K562 (cell line): ENCODE data around the gene CYRIA. TPM values are rescaled to one million over a fixed set of nuclear protein-coding genes. Genes with fewer than 3 reads are reported as not detected.

Experiments used
- ATF3 ChIP-seq, 2 experiments: fragments of 450-650 bp in 1 of 2; sonication (generic) in 1 of 2; formaldehyde crosslinking in 1 of 2; IDR thresholded peaks in 1 of 2; conservative IDR thresholded peaks in 1 of 2; 2 replicates each; pipeline versions ENCODE4 v1.6.1 to v1.8.1; 2016 to 2023; ENCODE audit warnings: mild to moderate bottlenecking in 2 of 2, moderate library complexity in 2 of 2, inconsistent platforms in 1 of 2, missing genetic modification reagents in 1 of 2
- CREB1 ChIP-seq, 2 experiments: sonication (generic) in 1 of 2; formaldehyde crosslinking in 1 of 2; IDR thresholded peaks; 2 replicates each; pipeline versions ENCODE4 v1.6.1 to v1.8.0; 2012 to 2022; ENCODE audit warnings: inconsistent platforms in 1 of 2, mild to moderate bottlenecking in 1 of 2, missing genetic modification reagents in 1 of 2, moderate library complexity in 1 of 2
- FOSL1 ChIP-seq: fragments of 200-800 bp; sonication (Bioruptor generic); conservative IDR thresholded peaks from 2 replicates; pipeline ENCODE4 v1.6.1; 2016; ENCODE audit warnings: missing genetic modification characterization, missing compliant biosample characterization
- FOXM1 ChIP-seq, 2 experiments: fragments of 450-650 bp in 1 of 2; sonication (generic) in 1 of 2; formaldehyde crosslinking in 1 of 2; IDR thresholded peaks; 2 replicates each; pipeline versions ENCODE4 v1.6.1 to v1.9.0; 2017 to 2022; ENCODE audit warnings: low read depth in 2 of 2, mild to moderate bottlenecking in 2 of 2, missing genetic modification reagents in 1 of 2, moderate library complexity in 1 of 2
- GABPB1 ChIP-seq: sonication (generic); formaldehyde crosslinking; IDR thresholded peaks from 2 replicates; pipeline ENCODE4 v1.8.0; 2022; ENCODE audit warnings: mild to moderate bottlenecking, missing genetic modification reagents
- JUNB ChIP-seq: fragments of 450-650 bp; formaldehyde crosslinking; conservative IDR thresholded peaks from 2 replicates; pipeline ENCODE4 v1.4.0; 2020; ENCODE audit warnings: mild to moderate bottlenecking
- KLF6 ChIP-seq: fragments of 250-450 bp; sonication (Bioruptor Pico); IDR thresholded peaks from 2 replicates; pipeline ENCODE4 v1.4.0; 2020; ENCODE audit warnings: mild to moderate bottlenecking, moderate library complexity, borderline replicate concordance
- MCM3 ChIP-seq: fragments of 450-650 bp; IDR thresholded peaks from 2 replicates; pipeline ENCODE4 v1.6.1; 2016
- OTX1 ChIP-seq: fragments of 450-650 bp; formaldehyde crosslinking; IDR thresholded peaks from 2 replicates; pipeline ENCODE4 v1.4.0; 2022; ENCODE audit warnings: mild to moderate bottlenecking
- RBM15 ChIP-seq: fragments of 200-400 bp; formaldehyde crosslinking; IDR thresholded peaks from 2 replicates; pipeline ENCODE4 v1.6.1; 2018; ENCODE audit warnings: mild to moderate bottlenecking, low read length, moderate library complexity; ENCODE audit not compliant: insufficient read depth
- RERE ChIP-seq: sonication (generic); formaldehyde crosslinking; IDR thresholded peaks from 2 replicates; pipeline ENCODE4 v1.8.0; 2023; ENCODE audit warnings: missing genetic modification reagents, mild to moderate bottlenecking, borderline replicate concordance
- RFX1 ChIP-seq: fragments of 450-650 bp; IDR thresholded peaks from 2 replicates; pipeline ENCODE4 v1.6.1; 2016; ENCODE audit warnings: mild to moderate bottlenecking, moderate library complexity
- SMAD4 ChIP-seq: fragments of 250-450 bp; sonication (Bioruptor Pico); conservative IDR thresholded peaks from 2 replicates; pipeline ENCODE4 v1.8.0; 2021; ENCODE audit warnings: inconsistent platforms, mild to moderate bottlenecking, moderate library complexity
- TEAD4 ChIP-seq, 2 experiments: sonication (generic) in 1 of 2; formaldehyde crosslinking in 1 of 2; IDR thresholded peaks; 2 replicates each; pipeline versions ENCODE4 v1.6.1 to v1.8.0; 2012 to 2022; ENCODE audit warnings: borderline replicate concordance in 1 of 2, inconsistent platforms in 1 of 2, low read length in 1 of 2, mild to moderate bottlenecking in 1 of 2, missing genetic modification reagents in 1 of 2
- ZNF766 ChIP-seq: fragments of 200-800 bp; sonication (Bioruptor generic); conservative IDR thresholded peaks from 2 replicates; pipeline ENCODE4 v1.6.1; 2016; ENCODE audit warnings: missing genetic modification characterization, missing compliant biosample characterization
- polyA plus RNA-seq, 8 experiments: library from polyadenylated mRNA; depleted of rRNA in 4 of 8; stranded (reverse) in 5 of 8; unstranded in 3 of 8; fragments of >200 nt; fragmentation: Nextera tagmentation in 2 of 8; fragmentation: Illumina TruSeq in 1 of 8; extraction: Ambion mirVana in 2 of 8; extraction: Trizol in 1 of 8; gene quantifications; 2 replicates each; pipeline versions ENCODE4 v1.2.1 to v1.2.3, GENCODE V29; 2011 to 2014; ENCODE audit warnings: inconsistent platforms in 1 of 8, missing spikeins in 1 of 8
- total RNA-seq, 7 experiments: library from RNA; depleted of rRNA in 6 of 7; stranded (reverse); fragments of >200 nt in 6 of 7; fragmentation: Illumina TruSeq in 2 of 7; extraction: Trizol in 2 of 7; gene quantifications; 2 replicates each; pipeline versions ENCODE4 v1.2.1 to v1.2.3, GENCODE V29; 2011 to 2021; ENCODE audit warnings: low replicate concordance in 1 of 7
- TF ChIP-seq, protein P1 (sequence below): sonication (generic); formaldehyde crosslinking; IDR thresholded peaks from 2 replicates; pipeline ENCODE4 v1.8.1; 2022; ENCODE audit warnings: missing genetic modification reagents

CYRIA gene
- total and polyA plus RNA-seq, 9 of the 15 experiments (the other 6 are each of a cell fraction or from before 2014, with no cell fraction given) = 0.84 to 5.6 (median 3.0) TPM

GRCh38 chr2:16650287-16651249, 15.1 kb downstream of the CYRIA start (continued):
- TF ChIP-seq MCM3 = no peak
- TF ChIP-seq TEAD4 (IDR thresholded peaks at IDR 0.05; ENCODE audit: low read length) = no peak
- no peak for TF ChIP-seq TEAD4 (CRISPR knock-in tag; IDR thresholded peaks at IDR 0.05; ENCODE audit: borderline replicate concordance)
- peak; percentile 95 for TF ChIP-seq ATF3 (IDR thresholded peaks at IDR 0.05)
- TF ChIP-seq ATF3 (CRISPR knock-in tag; conservative IDR thresholded peaks at IDR 0.05) = no peak
- no peak for TF ChIP-seq OTX1 (CRISPR knock-in tag)
- TF ChIP-seq SMAD4 (CRISPR knock-in tag) = peak; percentile 71
- TF ChIP-seq GABPB1 (CRISPR knock-in tag) = 0 out of 2 replicates have a peak, but pooled peaks have one; percentile 19
- no peak for TF ChIP-seq RBM15
- TF ChIP-seq JUNB (CRISPR knock-in tag) = 0 out of 2 replicates have a peak, but pooled peaks have one; percentile 42
- no peak for TF ChIP-seq CREB1 (IDR thresholded peaks at IDR 0.05)
- TF ChIP-seq CREB1 (CRISPR knock-in tag; IDR thresholded peaks at IDR 0.05) = no peak
- TF ChIP-seq ZNF766 (CRISPR knock-in tag) = peak; percentile 76; the same call in 1 of the 2 replicates
- 0 out of 2 replicates have a peak, but pooled peaks have one; percentile 22 for TF ChIP-seq KLF6 (CRISPR knock-in tag)
- TF ChIP-seq RERE = no peak
- no peak for TF ChIP-seq FOXM1 (IDR thresholded peaks at IDR 0.05; ENCODE audit: low read depth)
- TF ChIP-seq FOXM1 (CRISPR knock-in tag; IDR thresholded peaks at IDR 0.05; ENCODE audit: low read depth) = no peak
- TF ChIP-seq, protein P1, sequence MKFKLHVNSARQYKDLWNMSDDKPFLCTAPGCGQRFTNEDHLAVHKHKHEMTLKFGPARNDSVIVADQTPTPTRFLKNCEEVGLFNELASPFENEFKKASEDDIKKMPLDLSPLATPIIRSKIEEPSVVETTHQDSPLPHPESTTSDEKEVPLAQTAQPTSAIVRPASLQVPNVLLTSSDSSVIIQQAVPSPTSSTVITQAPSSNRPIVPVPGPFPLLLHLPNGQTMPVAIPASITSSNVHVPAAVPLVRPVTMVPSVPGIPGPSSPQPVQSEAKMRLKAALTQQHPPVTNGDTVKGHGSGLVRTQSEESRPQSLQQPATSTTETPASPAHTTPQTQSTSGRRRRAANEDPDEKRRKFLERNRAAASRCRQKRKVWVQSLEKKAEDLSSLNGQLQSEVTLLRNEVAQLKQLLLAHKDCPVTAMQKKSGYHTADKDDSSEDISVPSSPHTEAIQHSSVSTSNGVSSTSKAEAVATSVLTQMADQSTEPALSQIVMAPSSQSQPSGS (CRISPR knock-in tag) = no peak
- TF ChIP-seq FOSL1 (tag) = peak; percentile 47
- TF ChIP-seq RFX1 = no peak
